ACC112 (cell line): Measurements from ENCODE around the gene CFAP77.

Experiments
- H2AFZ ChIP-seq: fragments of 200-600 bp; sonication (generic); one replicate; pipeline ENCODE4 v1.6.0; 2017; ENCODE audit warnings: antibody characterized with exemption, low read length; ENCODE audit not compliant: unreplicated experiment
- H3K27ac ChIP-seq: fragments of 200-600 bp; sonication (generic); 2 replicates; pipeline ENCODE4 v1.5.1; 2014; ENCODE audit warnings: low read depth, mild to moderate bottlenecking, antibody characterized with exemption, low read length, moderate library complexity
- H3K27me3 ChIP-seq: fragments of 200-600 bp; sonication (generic); 2 replicates; pipeline ENCODE4 v1.6.1; 2014; ENCODE audit warnings: mild to moderate bottlenecking, antibody characterized with exemption, low read length, moderate library complexity, mixed read lengths; ENCODE audit not compliant: insufficient read depth
- H3K36me3 ChIP-seq: fragments of 200-600 bp; sonication (generic); 2 replicates; pipeline ENCODE4 v1.6.1; 2016; ENCODE audit warnings: mild to moderate bottlenecking, antibody characterized with exemption, low read length, moderate library complexity, mixed read lengths; ENCODE audit not compliant: insufficient read depth
- H3K4me1 ChIP-seq: fragments of 200-600 bp; sonication (generic); one replicate; pipeline ENCODE4 v1.6.1; 2016; ENCODE audit warnings: low read length, mixed read lengths; ENCODE audit not compliant: insufficient read depth, unreplicated experiment, control insufficient read depth
- H3K4me3 ChIP-seq: fragments of 200-600 bp; sonication (generic); 2 replicates; pipeline ENCODE4 v1.5.1; 2014; ENCODE audit warnings: mild to moderate bottlenecking, low read depth, low read length
- H3K79me2 ChIP-seq: fragments of 200-600 bp; sonication (generic); one replicate; pipeline ENCODE4 v1.6.0; 2016; ENCODE audit warnings: low read length; ENCODE audit not compliant: control insufficient read depth, unreplicated experiment, insufficient read depth

The CFAP77 gene

GRCh38 chr9:132381966-132382541 lies 28.0 kb upstream of the CFAP77 start:
- Histone ChIP-seq H3K79me2 (no peaks in the 10 kb centered on the region), H2AFZ (no peak overlapping the region), H3K4me1 (no peaks in the 10 kb centered on the region), H3K27me3 (no peaks in the 10 kb centered on the region), H3K4me3 (no peak overlapping the region), H3K27ac (no peak overlapping the region), H3K36me3 (peaks cover 17% of the 10 kb centered on the region; the same call in 1 of the 2 replicates)

- Histone ChIP-seq H3K4me1 (no peaks in the 10 kb centered on the region), H3K27ac (no peak overlapping the region), H3K36me3 (peaks cover 16% of the 10 kb centered on the region; the same call in 1 of the 2 replicates), H2AFZ (no peak overlapping the region), H3K4me3 (no peak overlapping the region), H3K79me2 (no peaks in the 10 kb centered on the region), H3K27me3 (no peaks in the 10 kb centered on the region)
These were observed 26.5 kb upstream of the CFAP77 start for GRCh38 chr9:132383462-132383883.

GRCh38 chr9:132384376-132384775 lies 25.6 kb upstream of the CFAP77 start:
- no peaks in the 10 kb centered on the region for H3K79me2 ChIP-seq
- no peak overlapping the region for H3K27ac ChIP-seq
- peaks cover 13% of the 10 kb centered on the region; the same call in 1 of the 2 replicates for H3K36me3 ChIP-seq
- H3K4me3 ChIP-seq = no peak overlapping the region
- no peak overlapping the region for H2AFZ ChIP-seq
- H3K27me3 ChIP-seq = no peaks in the 10 kb centered on the region
- no peaks in the 10 kb centered on the region for H3K4me1 ChIP-seq

- Histone ChIP-seq H3K4me3 (no peak overlapping the region), H3K4me1 (no peaks in the 10 kb centered on the region), H2AFZ (no peak overlapping the region), H3K27ac (no peak overlapping the region), H3K79me2 (no peaks in the 10 kb centered on the region), H3K36me3 (peaks cover 29% of the 10 kb centered on the region; the same call in 1 of the 2 replicates), H3K27me3 (no peaks in the 10 kb centered on the region)
These were observed 22.9 kb upstream of the CFAP77 start for GRCh38 chr9:132387133-132387532.

GRCh38 chr9:132390966-132391365 lies 19.0 kb upstream of the CFAP77 start:
- no peaks in the 10 kb centered on the region for H3K79me2 ChIP-seq
- no peak overlapping the region for H3K27ac ChIP-seq
- no peak overlapping the region for H3K4me3 ChIP-seq
- no peak overlapping the region for H2AFZ ChIP-seq
- no peaks in the 10 kb centered on the region for H3K27me3 ChIP-seq
- H3K4me1 ChIP-seq = no peaks in the 10 kb centered on the region
- peaks cover 33% of the 10 kb centered on the region for H3K36me3 ChIP-seq

- Histone ChIP-seq H2AFZ (no peak overlapping the region), H3K27me3 (no peaks in the 10 kb centered on the region), H3K36me3 (peaks cover 36% of the 10 kb centered on the region), H3K27ac (no peak overlapping the region), H3K79me2 (no peaks in the 10 kb centered on the region), H3K4me3 (no peak overlapping the region), H3K4me1 (no peaks in the 10 kb centered on the region)
These were observed 18.6 kb upstream of the CFAP77 start for GRCh38 chr9:132391449-132391848.

GRCh38 chr9:132395560-132395959 lies 14.5 kb upstream of the CFAP77 start:
- H3K36me3 ChIP-seq = peaks cover 34% of the 10 kb centered on the region
- no peaks in the 10 kb centered on the region for H3K4me1 ChIP-seq

GRCh38 chr9:132401824-132402223 lies 8.2 kb upstream of the CFAP77 start:
- Histone ChIP-seq H3K27ac (no peak overlapping the region), H3K4me3 (no peak overlapping the region), H3K4me1 (no peaks in the 10 kb centered on the region), H3K27me3 (no peaks in the 10 kb centered on the region), H3K79me2 (peaks cover 29% of the 10 kb centered on the region), H2AFZ (no peak overlapping the region), H3K36me3 (peaks cover 10% of the 10 kb centered on the region; the same call in 1 of the 2 replicates)

More at GRCh38 chr9:132395560-132395959, 14.5 kb upstream of the CFAP77 start:
- Histone ChIP-seq H3K27ac (no peak overlapping the region), H3K79me2 (no peaks in the 10 kb centered on the region), H2AFZ (no peak overlapping the region), H3K27me3 (no peaks in the 10 kb centered on the region), H3K4me3 (no peak overlapping the region)

- no peak overlapping the region for H2AFZ ChIP-seq
- peaks cover 6% of the 10 kb centered on the region; the same call in 1 of the 2 replicates for H3K36me3 ChIP-seq
- no peak overlapping the region for H3K4me3 ChIP-seq
- no peak overlapping the region for H3K27ac ChIP-seq
- H3K27me3 ChIP-seq = peaks cover 4% of the 10 kb centered on the region
- H3K79me2 ChIP-seq = peaks cover 32% of the 10 kb centered on the region
- H3K4me1 ChIP-seq = no peaks in the 10 kb centered on the region
These were observed 5.7 kb upstream of the CFAP77 start for GRCh38 chr9:132404228-132404881.

- H3K27me3 ChIP-seq = peaks cover 22% of the 10 kb centered on the region
- H3K4me3 ChIP-seq = peak within 1 kb of the TSS; percentile 85
- H3K36me3 ChIP-seq = 0 out of 2 replicates have a peak, but pooled peaks cover 1% of the 10 kb centered on the region
- H3K79me2 ChIP-seq = peaks cover 30% of the 10 kb centered on the region
- H2AFZ ChIP-seq = peak within 1 kb of the TSS; percentile 69
- H3K27ac ChIP-seq = no peak within 1 kb of the TSS
- peaks cover 3% of the 10 kb centered on the region for H3K4me1 ChIP-seq
These were observed 3.4 kb upstream of the CFAP77 start, which contains the start of gene TTF1 for GRCh38 chr9:132406554-132407122. TSS of gene TTF1 (minus strand) at chr9:132406840. CDS start at chr9:132402821, 4,019 bp downstream.
